GM10248 (cell line): ENCODE measurements around the gene HS3ST2.

Source experiments
- CTCF ChIA-PET: fragments of 300-600 bp; sonication (Branson Sonifier 250); formaldehyde crosslinking; extraction: SDS; loops from one replicate; lab custom pipeline; 2021; ENCODE audit warnings: antibody characterized with exemption; lab: Yijun Ruan, JAX
- POLR2A ChIA-PET: fragments of 350-650 bp; sonication (Branson Sonifier 250); formaldehyde crosslinking; extraction: SDS; loops from one replicate; lab custom pipeline; 2020; ENCODE audit warnings: antibody characterized with exemption; lab: Yijun Ruan, JAX
- DNase-seq: peaks from one replicate; pipeline ENCODE4 v3.0.0; 2012; ENCODE audit errors: extremely low spot score
- CTCF ChIP-seq: IDR thresholded peaks from 2 replicates; pipeline ENCODE4 v1.5.1; 2012; ENCODE audit warnings: mild to moderate bottlenecking, low read depth; ENCODE audit errors: extremely low read depth, missing control alignments, control extremely low read depth

HS3ST2 gene

GRCh38 chr16:22805326-22805725 lies 8.6 kb upstream of the HS3ST2 start:
- CTCF ChIA-PET, result no interaction called here
- POLR2A ChIA-PET, result no interaction called here
- DNase-seq, result no peak
- no peak for TF ChIP-seq CTCF

- POLR2A ChIA-PET, result no interaction called here
- CTCF ChIA-PET, result no interaction called here
- no peak for DNase-seq
- no peak for TF ChIP-seq CTCF
These were observed 7.2 kb upstream of the HS3ST2 start for GRCh38 chr16:22806811-22807210.

GRCh38 chr16:22810226-22810625 lies 3.7 kb upstream of the HS3ST2 start:
- POLR2A ChIA-PET, result no interaction called here
- TF ChIP-seq CTCF, result no peak
- no peak for DNase-seq
- CTCF ChIA-PET, result no interaction called here

GRCh38 chr16:22813223-22813947 lies 577 bp upstream of the HS3ST2 start:
- DNase-seq, result no peak

GRCh38 chr16:22814711-22815105 lies 746 bp downstream of the HS3ST2 start:
- no peak for TF ChIP-seq CTCF
- no peak for DNase-seq
- ChIA-PET CTCF (no interaction called here), POLR2A (no interaction called here)

More at GRCh38 chr16:22813223-22813947, 577 bp upstream of the HS3ST2 start:
- ChIA-PET POLR2A (no interaction called here), CTCF (no interaction called here)
- peak; percentile 22 for TF ChIP-seq CTCF

- ChIA-PET CTCF (no interaction called here), POLR2A (no interaction called here)
- no peak for TF ChIP-seq CTCF
- no peak for DNase-seq
These were observed 1.9 kb downstream of the HS3ST2 start for GRCh38 chr16:22815863-22816262.
